ENCODE measurements around the gene C2orf92. TPM values are rescaled to one million over a fixed set of nuclear protein-coding genes. Genes with fewer than 3 reads are reported as not detected.
A peak's percentile ranks its signal among the peaks of the same experiment; 100 is the strongest.

Gene C2orf92
- total RNA-seq, 2 experiments from 2014 or later = 5.9 to 11.2 TPM

DNA sequence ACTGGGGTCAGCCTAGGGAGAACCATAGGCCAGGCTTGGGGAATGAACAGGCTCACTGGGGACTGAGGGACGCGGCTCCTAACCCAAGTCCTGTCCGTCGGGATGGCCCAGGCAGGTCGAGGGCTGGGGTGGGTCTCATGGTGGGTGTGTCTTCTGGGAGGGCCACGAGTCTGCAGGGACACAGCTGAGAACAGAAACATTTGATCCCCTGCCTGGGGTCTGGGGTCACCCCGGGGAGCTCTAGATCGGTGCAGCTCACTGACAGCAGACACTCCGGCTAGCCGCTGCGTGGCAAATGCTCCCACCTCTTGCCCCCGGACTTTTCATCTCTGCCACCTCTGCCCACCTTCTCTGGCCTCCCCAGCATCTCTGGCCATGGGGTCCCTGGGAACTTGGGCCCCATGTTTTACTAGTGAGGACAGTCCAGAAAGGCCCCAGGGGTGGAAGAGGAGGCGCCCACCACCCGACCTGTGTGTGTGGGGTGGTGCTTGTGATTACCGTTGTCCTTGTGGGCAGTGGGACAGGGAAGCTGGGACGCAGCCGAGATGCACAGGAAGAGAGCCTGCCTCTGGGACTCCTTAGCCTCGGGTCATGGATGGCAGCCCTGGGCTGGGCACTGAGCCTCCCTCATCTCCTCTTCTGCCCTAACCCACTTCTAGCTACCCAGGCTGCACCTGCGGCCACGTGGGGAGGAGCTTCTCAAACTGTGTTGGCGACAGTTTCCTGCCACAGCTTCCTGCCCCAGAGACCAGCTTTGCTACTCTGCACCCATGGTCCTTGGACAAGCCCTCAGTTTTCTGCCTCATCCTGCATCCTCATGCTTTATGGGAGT, 48.8 kb downstream of the C2orf92 start:
- TF ChIP-seq, protein P1, sequence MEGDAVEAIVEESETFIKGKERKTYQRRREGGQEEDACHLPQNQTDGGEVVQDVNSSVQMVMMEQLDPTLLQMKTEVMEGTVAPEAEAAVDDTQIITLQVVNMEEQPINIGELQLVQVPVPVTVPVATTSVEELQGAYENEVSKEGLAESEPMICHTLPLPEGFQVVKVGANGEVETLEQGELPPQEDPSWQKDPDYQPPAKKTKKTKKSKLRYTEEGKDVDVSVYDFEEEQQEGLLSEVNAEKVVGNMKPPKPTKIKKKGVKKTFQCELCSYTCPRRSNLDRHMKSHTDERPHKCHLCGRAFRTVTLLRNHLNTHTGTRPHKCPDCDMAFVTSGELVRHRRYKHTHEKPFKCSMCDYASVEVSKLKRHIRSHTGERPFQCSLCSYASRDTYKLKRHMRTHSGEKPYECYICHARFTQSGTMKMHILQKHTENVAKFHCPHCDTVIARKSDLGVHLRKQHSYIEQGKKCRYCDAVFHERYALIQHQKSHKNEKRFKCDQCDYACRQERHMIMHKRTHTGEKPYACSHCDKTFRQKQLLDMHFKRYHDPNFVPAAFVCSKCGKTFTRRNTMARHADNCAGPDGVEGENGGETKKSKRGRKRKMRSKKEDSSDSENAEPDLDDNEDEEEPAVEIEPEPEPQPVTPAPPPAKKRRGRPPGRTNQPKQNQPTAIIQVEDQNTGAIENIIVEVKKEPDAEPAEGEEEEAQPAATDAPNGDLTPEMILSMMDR (conservative IDR thresholded peaks at IDR 0.05; ENCODE audit: low read length) = no peak
- TF ChIP-seq EZH2phosphoT487 (IDR thresholded peaks at IDR 0.05; ENCODE audit: borderline replicate concordance, low read depth, low read length) = no peak
- H3K4me1 ChIP-seq (ENCODE audit: insufficient read depth, low read length, poor library complexity, severe bottlenecking) = peaks cover 34% of the 10 kb centered on the region

DNA sequence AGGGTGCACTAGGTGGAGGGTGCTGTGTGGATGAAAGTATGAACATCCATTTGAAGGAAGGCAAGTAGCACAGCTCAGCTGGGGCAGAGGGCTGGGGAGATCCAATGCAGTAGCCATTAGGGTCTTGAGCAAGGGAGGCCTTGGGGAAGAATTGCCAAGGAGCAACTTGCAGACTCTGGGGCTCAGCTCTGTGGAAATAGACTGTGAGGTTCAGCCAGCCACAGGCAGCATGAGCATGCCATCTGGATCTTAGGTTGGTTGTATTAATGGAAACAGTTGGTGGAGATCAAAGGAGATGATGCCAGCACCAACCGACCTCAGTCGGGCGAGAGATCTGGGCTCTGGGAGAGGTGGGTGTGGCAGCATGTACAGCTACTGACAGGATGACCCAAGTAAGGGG, 49.4 kb downstream of the C2orf92 start:
- H3K4me1 ChIP-seq (ENCODE audit: insufficient read depth, low read length, poor library complexity, severe bottlenecking) = peaks cover 27% of the 10 kb centered on the region
- H3K9me3 ChIP-seq (ENCODE audit: low read length) = no peaks in the 10 kb centered on the region
- no peak for TF ChIP-seq EZH2phosphoT487 (IDR thresholded peaks at IDR 0.05; ENCODE audit: borderline replicate concordance, low read depth, low read length)
- TF ChIP-seq, protein P1 (conservative IDR thresholded peaks at IDR 0.05; ENCODE audit: low read length) = no peak
- 0 out of 2 replicates have a peak, but pooled peaks cover 4% of the 10 kb centered on the region for H3K36me3 ChIP-seq (ENCODE audit: insufficient read depth, low read length)
- peak overlapping the region; percentile 35; the same call in 1 of the 2 replicates for H2AFZ ChIP-seq (ENCODE audit: low read length)
- peak; percentile 14 for DNase-seq (ENCODE audit: low spot score)
- H3K9me2 ChIP-seq (ENCODE audit: insufficient read depth, low read length) = no peaks in the 10 kb centered on the region
- peak overlapping the region; percentile 69 for H3K4me2 ChIP-seq (ENCODE audit: low read length)
- ChIA-PET CTCF (ENCODE audit: unreplicated experiment) (no interaction called here), POLR2A (interaction anchor here (0.6 to 1.6 kb wide), 3 partner anchors 22 to 1190 kb away, joined by 3 to 4 read pairs (median 3); no protein-coding TSS in a partner anchor)
- H3K79me2 ChIP-seq (ENCODE audit: insufficient read depth, low read depth, low read length) = peaks cover 4% of the 10 kb centered on the region; the same call in 1 of the 2 replicates
- intact Hi-C loops (cut with micrococcal nuclease; ENCODE audit: unreplicated experiment) = no loop called here
- peak overlapping the region; percentile 32 for H3K27ac ChIP-seq (ENCODE audit: low read depth, low read length, poor library complexity, severe bottlenecking)
- H3K4me3 ChIP-seq (ENCODE audit: low read depth, low read length, poor library complexity, severe bottlenecking) = peak overlapping the region; percentile 43
- no TSS peak for BruUV-seq (replicated peaks)
- no peaks in the 10 kb centered on the region for H4K20me1 ChIP-seq (ENCODE audit: insufficient read depth, low read length)

More for the DNA sequence above, 48.8 kb downstream of the C2orf92 start:
- Histone ChIP-seq H3K4me2 (ENCODE audit: low read length) (peak overlapping the region; percentile 69), H3K9me2 (ENCODE audit: insufficient read depth, low read length) (no peaks in the 10 kb centered on the region), H4K20me1 (ENCODE audit: insufficient read depth, low read length) (no peaks in the 10 kb centered on the region), H3K79me2 (ENCODE audit: insufficient read depth, low read depth, low read length) (peaks cover 8% of the 10 kb centered on the region; the same call in 1 of the 2 replicates), H3K27ac (ENCODE audit: low read depth, low read length, poor library complexity, severe bottlenecking) (peak overlapping the region; percentile 32), H2AFZ (ENCODE audit: low read length) (peak overlapping the region; percentile 35; the same call in 1 of the 2 replicates), H3K4me3 (ENCODE audit: low read depth, low read length, poor library complexity, severe bottlenecking) (peak overlapping the region; percentile 43), H3K9me3 (ENCODE audit: low read length) (no peaks in the 10 kb centered on the region), H3K36me3 (ENCODE audit: insufficient read depth, low read length) (0 out of 2 replicates have a peak, but pooled peaks cover 4% of the 10 kb centered on the region)
- ChIA-PET POLR2A (interaction anchor here (0.6 to 1.6 kb wide), 4 partner anchors 22 to 1190 kb away, joined by 3 to 4 read pairs (median 4); partner anchors contain the start of gene COX5B), CTCF (ENCODE audit: unreplicated experiment) (interaction anchor here (0.7 kb wide), 1 partner anchor 18 kb away, joined by 4 read pairs; no protein-coding TSS in a partner anchor)
- peak; percentile 81 for DNase-seq (ENCODE audit: low spot score)
- intact Hi-C loops (cut with micrococcal nuclease; ENCODE audit: unreplicated experiment) = no loop called here
- BruUV-seq (replicated peaks) = no TSS peak
